Fibroblast of skin of scalp (primary cell): ENCODE data around the gene TULP3.

ENCODE experiments used
- DNase-seq: peaks from one replicate; pipeline ENCODE4 v3.0.0-alpha.2; 2013

Gene TULP3

GRCh38 chr12:2877953-2878732, 12.5 kb upstream of the TULP3 start:
- DNase-seq = peak; percentile 25

- no peak for DNase-seq
These were observed 10.8 kb upstream of the TULP3 start for GRCh38 chr12:2879853-2880252.

- no peak for DNase-seq
These were observed 5.9 kb upstream of the TULP3 start for GRCh38 chr12:2884810-2885209.

GRCh38 chr12:2886768-2887450, 3.8 kb upstream of the TULP3 start:
- no peak for DNase-seq

GRCh38 chr12:2890001-2890387, 697 bp upstream of the TULP3 start:
- no peak for DNase-seq

- DNase-seq = peak; percentile 75
These were observed 756 bp downstream of the TULP3 start for GRCh38 chr12:2891240-2892053.

- peak; percentile 65 for DNase-seq
These were observed 1.6 kb downstream of the TULP3 start for GRCh38 chr12:2892246-2892645.

- DNase-seq = peak; percentile 89
These were observed 2.3 kb downstream of the TULP3 start for GRCh38 chr12:2893007-2893406.

- DNase-seq = peak; percentile 73
These were observed 4.4 kb downstream of the TULP3 start for GRCh38 chr12:2895051-2895451.

- DNase-seq = no peak
These were observed 4.8 kb downstream of the TULP3 start for GRCh38 chr12:2895511-2895910.

- DNase-seq = no peak
These were observed 6.7 kb downstream of the TULP3 start for GRCh38 chr12:2897418-2897817.

- no peak for DNase-seq
These were observed 10.0 kb downstream of the TULP3 start for GRCh38 chr12:2900642-2901041.

- DNase-seq = no peak
These were observed 11.7 kb downstream of the TULP3 start for GRCh38 chr12:2902272-2902880.

GRCh38 chr12:2904260-2904659, 13.6 kb downstream of the TULP3 start:
- DNase-seq = no peak

GRCh38 chr12:2912216-2912575, 21.5 kb downstream of the TULP3 start:
- DNase-seq = no peak

- DNase-seq = no peak
These were observed 28.6 kb downstream of the TULP3 start for GRCh38 chr12:2919249-2919648.

GRCh38 chr12:2922329-2922728, 31.6 kb downstream of the TULP3 start:
- no peak for DNase-seq

- DNase-seq = no peak
These were observed 32.4 kb downstream of the TULP3 start for GRCh38 chr12:2923057-2923456.

GRCh38 chr12:2924019-2924418, 33.3 kb downstream of the TULP3 start:
- no peak for DNase-seq

GRCh38 chr12:2925322-2925995, 34.8 kb downstream of the TULP3 start:
- DNase-seq = no peak

GRCh38 chr12:2930865-2931264, 40.2 kb downstream of the TULP3 start:
- no peak for DNase-seq

- no peak for DNase-seq
These were observed 42.9 kb downstream of the TULP3 start for GRCh38 chr12:2933586-2933985.
